GM19099 (cell line): ENCODE data around the gene FRMPD3.

ENCODE experiments used
- POLR2A ChIP-seq: IDR thresholded peaks from 3 replicates; pipeline ENCODE4 v1.6.1; 2011; ENCODE audit warnings: low read depth; ENCODE audit not compliant: insufficient read length; ENCODE audit errors: extremely low read depth

FRMPD3 gene

DNA sequence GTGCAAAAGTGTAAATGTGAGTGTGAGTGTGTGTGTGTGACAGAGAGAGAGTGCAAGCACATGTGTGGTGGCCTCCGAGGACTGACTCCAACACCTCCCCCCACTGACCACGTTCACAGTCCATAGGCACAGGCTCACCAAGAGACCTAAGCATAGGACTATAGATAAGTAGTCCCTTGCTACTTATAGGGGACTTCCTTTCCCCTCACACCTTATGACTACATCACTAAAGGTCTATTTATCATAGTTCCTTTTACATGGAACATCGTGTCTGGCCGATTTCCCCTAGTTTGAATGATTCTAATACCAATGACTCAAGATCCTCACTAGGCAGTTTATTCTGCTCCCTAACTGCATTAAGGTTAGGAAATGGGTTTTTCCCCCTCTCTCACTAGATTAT lies 17.8 kb downstream of the FRMPD3 start:
- TF ChIP-seq POLR2A = no peak

GRCh38 chrX:107470198-107470597 lies 20.7 kb downstream of the FRMPD3 start:
- TF ChIP-seq POLR2A = no peak

DNA sequence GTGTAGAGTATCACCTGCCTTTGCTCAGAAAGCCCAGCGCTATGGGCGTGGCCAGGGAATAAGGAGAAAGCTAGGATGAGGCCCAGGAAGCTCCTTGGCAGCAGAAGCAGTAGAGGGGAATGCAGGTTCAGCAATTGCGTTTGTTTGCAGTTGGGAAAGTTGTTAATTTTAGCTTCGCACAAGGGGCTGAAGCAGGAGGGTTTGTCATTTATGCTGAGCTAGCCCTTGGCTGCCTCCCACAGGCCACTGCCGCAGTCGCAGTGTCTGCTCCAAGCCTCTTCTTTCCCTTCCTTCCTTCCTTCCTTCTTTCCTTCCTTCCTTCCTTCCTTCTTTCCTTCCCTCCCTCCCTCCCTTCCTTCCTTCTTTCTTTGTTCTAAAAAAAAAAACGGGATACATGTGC lies 21.5 kb downstream of the FRMPD3 start:
- TF ChIP-seq POLR2A = no peak

DNA sequence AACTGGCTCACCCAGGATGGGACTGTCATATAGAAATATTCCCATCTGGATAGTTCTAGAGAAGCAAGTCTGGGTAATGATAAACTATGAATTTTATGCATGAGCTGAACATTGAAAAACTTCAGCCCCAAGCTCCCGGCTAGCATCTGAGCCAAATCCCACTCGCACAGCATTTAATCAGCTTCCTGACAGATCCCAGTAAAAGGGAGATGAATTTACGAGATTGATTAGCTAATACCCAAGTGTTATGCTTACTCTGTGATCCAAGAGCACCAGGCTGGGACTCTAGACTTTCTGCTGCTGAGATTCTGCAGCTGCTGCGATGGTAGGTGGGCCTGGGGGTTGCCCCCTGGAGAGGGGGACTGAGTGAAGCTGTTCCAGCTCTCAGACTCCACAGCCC lies 28.0 kb downstream of the FRMPD3 start:
- TF ChIP-seq POLR2A = no peak

DNA sequence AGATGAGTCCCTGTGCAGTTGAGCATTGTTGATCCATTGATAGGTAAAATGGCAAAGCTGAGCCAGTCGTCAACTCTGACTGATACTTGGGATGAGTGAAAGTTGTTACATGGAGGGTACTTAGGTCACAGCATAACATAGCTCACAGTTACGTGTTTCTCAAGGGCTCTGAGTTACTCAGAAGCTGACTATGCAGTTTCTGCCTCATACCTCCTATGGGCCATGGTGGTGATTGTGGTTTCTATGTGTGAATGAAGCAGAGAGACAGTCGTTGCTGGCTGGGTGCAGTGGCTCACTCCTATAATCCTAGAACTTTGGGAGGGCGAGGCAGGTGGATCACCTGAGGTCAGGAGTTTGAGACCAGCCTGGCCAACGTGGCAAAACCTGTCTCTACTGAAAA lies 30.8 kb downstream of the FRMPD3 start:
- no peak for TF ChIP-seq POLR2A

DNA sequence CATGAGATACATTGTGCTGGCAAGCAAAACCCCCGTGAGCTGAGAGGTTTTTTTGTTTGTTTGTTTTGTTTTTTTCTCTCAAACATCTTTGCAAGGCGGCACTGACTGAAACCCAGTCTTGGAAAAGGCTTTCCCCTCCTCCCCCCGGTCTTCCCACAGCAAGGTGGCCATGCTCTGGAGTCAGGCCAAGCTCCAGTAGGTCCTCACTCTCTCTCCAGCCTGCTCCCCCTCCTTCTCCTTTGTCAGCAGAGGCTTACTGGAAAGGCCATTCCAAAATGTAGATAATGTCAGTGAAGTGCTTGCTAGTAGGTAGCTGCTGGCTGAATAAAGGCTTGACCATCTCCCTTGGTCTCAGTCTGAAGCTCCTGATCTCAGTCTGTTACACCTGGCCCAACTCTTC lies 32.6 kb downstream of the FRMPD3 start:
- TF ChIP-seq POLR2A = no peak

GRCh38 chrX:107484002-107484726 lies 34.7 kb downstream of the FRMPD3 start:
- TF ChIP-seq POLR2A = no peak

- TF ChIP-seq POLR2A = no peak
These were observed 35.6 kb downstream of the FRMPD3 start for GRCh38 chrX:107485013-107485412.

DNA sequence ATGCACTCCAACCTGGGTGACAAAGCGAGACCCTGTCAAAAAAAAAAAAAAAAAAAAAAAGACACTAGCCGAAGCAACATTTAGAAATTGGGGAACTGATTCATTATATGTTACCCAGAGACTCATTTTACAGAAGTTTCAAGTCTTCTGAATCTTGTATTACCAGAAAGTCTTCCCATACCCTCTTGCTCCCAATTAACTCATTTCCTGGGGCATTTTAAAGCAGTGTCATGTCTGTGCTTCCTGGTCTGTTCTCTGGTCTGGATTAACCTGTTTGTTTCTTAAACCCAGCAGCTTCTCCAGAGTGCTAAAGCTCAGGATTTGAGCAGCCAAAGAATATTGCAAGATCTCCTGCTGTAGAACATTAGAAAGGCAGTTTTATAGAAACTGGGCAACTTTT lies 43.7 kb downstream of the FRMPD3 start:
- no peak for TF ChIP-seq POLR2A

GRCh38 chrX:107496786-107497185 lies 47.3 kb downstream of the FRMPD3 start:
- TF ChIP-seq POLR2A = no peak
